Right renal pelvis (tissue), 4 donors: ENCODE measurements around the gene MBD4. TPM values are rescaled to one million over a fixed set of nuclear protein-coding genes. Genes with fewer than 3 reads are reported as not detected.
"Not testable (repeated sequence)": the region's sequence is repeated elsewhere in the genome, so short reads cannot be mapped to it uniquely, and the experiment has no call there.

ENCODE experiments used
- DNase-seq, 4 donors: peaks; one replicate each; pipeline ENCODE4 v3.0.0-alpha.2; 2013; ENCODE audit warnings: low read depth in 4 of 4, low spot score in 3 of 4, missing footprints in 1 of 4
- polyA plus RNA-seq, 4 donors: library from polyadenylated mRNA; unstranded; fragments of 120-200 nt; gene quantifications; one replicate each; pipeline ENCODE4 v1.2.1, GENCODE V29; 2013; ENCODE audit not compliant: insufficient read length in 4 of 4

The MBD4 gene
- polyA plus RNA-seq, 4 donors = 42.4 to 56.1 (median 51.2) TPM

DNA sequence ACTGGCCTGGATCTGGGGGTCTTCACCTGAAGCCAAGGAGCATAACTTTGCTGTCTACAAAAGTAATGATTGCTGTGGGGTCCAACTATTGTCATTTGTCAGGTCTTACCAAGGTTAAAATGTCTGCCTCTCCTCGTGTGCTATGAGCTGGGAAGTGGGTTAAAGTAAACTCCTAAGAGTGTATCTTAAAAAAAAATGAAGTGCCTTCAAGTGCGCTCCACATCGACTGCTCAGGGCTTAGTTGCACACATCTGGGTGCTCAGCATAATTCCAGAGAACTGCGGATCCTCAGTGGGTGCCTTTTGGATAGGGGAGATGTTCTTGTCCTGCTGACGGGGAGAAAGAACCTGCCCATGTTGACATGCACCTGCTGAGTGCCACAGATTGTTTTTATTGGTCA is 52.3 kb downstream of the MBD4 start:
- DNase-seq = no peak

DNA sequence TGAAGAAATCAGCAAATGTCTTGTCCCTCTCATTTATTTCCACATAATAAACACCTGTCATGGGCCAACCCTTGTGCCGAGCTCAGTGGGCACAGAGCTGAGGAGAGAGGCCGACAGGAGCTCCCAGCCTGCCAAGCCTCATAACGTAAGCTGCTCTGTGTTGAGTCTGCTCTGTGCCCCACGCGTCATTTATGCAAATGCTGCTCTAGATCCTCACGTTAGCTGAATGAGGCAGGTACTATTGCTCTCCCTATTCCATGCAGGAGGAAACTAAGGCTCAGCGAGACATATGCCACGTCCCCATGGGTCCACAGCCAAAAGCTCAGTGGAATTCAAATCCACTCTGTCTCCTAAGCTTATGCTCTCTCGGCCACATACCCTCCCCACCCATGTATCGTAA is 52.8 kb downstream of the MBD4 start:
- DNase-seq = no peak

GRCh38 chr3:129385507-129385906 is 54.2 kb downstream of the MBD4 start:
- DNase-seq = not testable (repeated sequence)

- no peak for DNase-seq
These were observed 55.0 kb downstream of the MBD4 start for GRCh38 chr3:129384594-129385323.

DNA sequence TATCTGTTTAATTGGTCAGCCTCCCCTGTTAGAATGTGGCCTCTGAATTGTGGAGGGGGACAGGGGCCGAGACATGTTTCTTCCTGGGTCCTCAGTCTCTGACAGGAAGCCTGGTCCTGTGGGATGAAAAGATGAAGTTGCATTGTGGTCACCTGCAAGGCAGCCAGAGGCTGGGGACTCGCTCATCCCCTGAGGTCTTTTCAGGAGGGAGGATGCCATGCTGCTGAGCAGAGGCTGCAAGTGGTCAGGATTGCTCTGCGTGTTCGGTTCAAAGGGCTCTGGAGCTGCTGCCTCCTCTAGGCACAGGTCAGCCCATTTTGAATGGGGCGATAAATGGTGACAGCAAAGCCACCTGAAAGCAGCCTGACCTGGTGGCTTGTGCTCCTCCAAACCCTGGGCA is 55.6 kb downstream of the MBD4 start:
- DNase-seq = not testable (repeated sequence)

GRCh38 chr3:129383292-129383860 is 56.4 kb downstream of the MBD4 start:
- peak in 3 of 4 donors; percentile 18 to 31 (median 22) for DNase-seq

DNA sequence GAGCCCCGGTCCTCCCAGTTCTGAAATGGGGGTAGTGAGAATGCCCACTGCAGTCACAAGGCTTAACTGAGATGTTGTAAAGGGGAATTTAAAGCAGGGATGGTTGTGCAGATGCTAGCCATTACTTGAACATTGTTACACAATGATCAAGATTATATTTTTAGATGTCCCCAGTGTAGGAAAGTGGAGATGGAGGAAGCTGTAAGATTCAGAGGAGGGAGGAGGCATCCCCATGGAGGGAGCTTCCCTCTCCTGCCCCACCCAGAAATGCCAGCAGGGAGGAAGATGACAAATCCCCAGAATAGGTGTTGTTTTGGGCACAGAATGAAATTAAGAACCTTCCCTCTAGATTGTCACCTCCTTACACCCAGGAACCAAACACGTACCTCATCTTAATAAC is 57.4 kb downstream of the MBD4 start:
- no peak for DNase-seq

Other genes with a start within 250 kb of the MBD4 start
- 100 to 1,000 TPM; 151 to 163 (median 153) TPM for gene COPG1, start 190.3 kb downstream of the MBD4 start, polyA plus RNA-seq
- gene HMCES, start 161.1 kb downstream of the MBD4 start, polyA plus RNA-seq = 10 to 100 TPM; 52.3 to 54.8 (median 52.8) TPM
- gene EFCAB12, start 11.3 kb downstream of the MBD4 start, polyA plus RNA-seq = 1 to 10 TPM; 3.4 to 3.7 (median 3.4) TPM
- gene IFT122, start 276 bp upstream of the MBD4 start, polyA plus RNA-seq = 10 to 100 TPM; 42.1 to 56.8 (median 50.6) TPM
- gene RHO, start 88.7 kb upstream of the MBD4 start, polyA plus RNA-seq = under 1 TPM; 0.06 to 0.11 (median 0.07) TPM
- gene H1-8, start 103.2 kb upstream of the MBD4 start, polyA plus RNA-seq = not detected
- gene PLXND1, start 166.7 kb upstream of the MBD4 start, polyA plus RNA-seq = 100 to 1,000 TPM; 119 to 164 (median 138) TPM